GM12892 (cell line): ENCODE results near the gene CACNB3.

Experiments
- POLR2A ChIP-seq: IDR thresholded peaks from 2 replicates; pipeline ENCODE4 v1.6.1; 2011; ENCODE audit warnings: low read depth, low read length, control low read depth
- POLR2AphosphoS5 ChIP-seq: IDR thresholded peaks from 2 replicates; pipeline ENCODE4 v1.6.1; 2011; ENCODE audit warnings: low read depth, low read length, control low read depth

DNA sequence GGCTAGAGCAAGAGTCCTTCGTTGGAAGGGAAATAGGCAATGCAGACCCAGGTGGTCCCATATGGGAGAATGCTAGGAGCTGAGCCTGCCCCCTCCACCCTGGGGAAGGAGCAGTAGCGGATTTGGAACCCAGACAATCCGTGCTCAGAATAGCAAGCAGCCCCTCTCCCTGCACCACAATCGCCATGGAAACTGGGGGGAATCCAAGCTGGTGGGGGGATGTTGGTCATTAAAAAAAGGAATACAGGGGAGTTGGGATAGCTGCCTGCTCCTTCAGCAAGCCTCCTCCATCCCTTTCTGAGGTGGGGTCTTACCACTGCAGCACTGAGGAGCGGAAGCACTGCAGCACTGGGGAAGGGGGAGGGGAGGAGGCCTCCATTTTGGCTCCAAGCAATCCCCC, 44.5 kb downstream of the CACNB3 start:
- no peak for TF ChIP-seq POLR2A
- TF ChIP-seq POLR2AphosphoS5, result no peak
